PC-9 (cell line): ENCODE data around the gene GAS1. TPM values are rescaled to one million over a fixed set of nuclear protein-coding genes. Genes with fewer than 3 reads are reported as not detected.

Experiments used
- BruUV-seq: library from RNA; stranded (reverse); fragments of 400-500 nt; replicated peaks from 2 replicates; lab custom pipeline; 2021; lab: Mats Ljungman, UMichigan
- CTCF ChIA-PET: fragments of 300-600 bp; sonication (Branson Sonifier 250); formaldehyde crosslinking; loops from one replicate; lab custom pipeline; 2022; ENCODE audit warnings: antibody characterized with exemption; lab: Charles Lee
- POLR2A ChIA-PET: fragments of 300-600 bp; sonication (Branson Sonifier 250); formaldehyde crosslinking; loops from one replicate; lab custom pipeline; 2022; ENCODE audit warnings: antibody characterized with exemption; ENCODE audit not compliant: unreplicated experiment; lab: Charles Lee
- DNase-seq, 2 experiments: peaks; one replicate each; pipeline versions ENCODE4 v3.0.0 to v3.0.0-alpha.2; 2015 to 2022; ENCODE audit warnings: mixed read lengths in 1 of 2
- H2AFZ ChIP-seq: fragments of 200-600 bp; sonication (generic); 2 replicates; pipeline ENCODE4 v1.8.1; 2017; ENCODE audit warnings: antibody characterized with exemption
- H3F3A ChIP-seq: fragments of 200-600 bp; sonication (generic); 2 replicates; pipeline ENCODE4 v1.8.1; 2017; ENCODE audit warnings: antibody characterized with exemption, mild to moderate bottlenecking, low read depth; ENCODE audit not compliant: insufficient read depth
- H3K27ac ChIP-seq: fragments of 200-600 bp; sonication (generic); 2 replicates; pipeline ENCODE4 v1.6.1; 2016; ENCODE audit warnings: mixed run types
- H3K27me3 ChIP-seq: fragments of 200-600 bp; sonication (generic); 2 replicates; pipeline ENCODE4 v1.6.1; 2016; ENCODE audit warnings: low read depth, mixed run types; ENCODE audit not compliant: insufficient read depth
- H3K36me3 ChIP-seq: fragments of 200-600 bp; sonication (generic); 2 replicates; pipeline ENCODE4 v1.6.1; 2016; ENCODE audit warnings: low read depth, mixed run types
- H3K4me1 ChIP-seq: fragments of 200-600 bp; sonication (generic); replicated peaks from 2 replicates; pipeline ENCODE4 v1.6.1; 2016; ENCODE audit warnings: mixed run types; ENCODE audit not compliant: insufficient read depth
- H3K4me2 ChIP-seq: fragments of 200-600 bp; sonication (generic); 2 replicates; pipeline ENCODE4 v1.6.1; 2017; ENCODE audit warnings: mixed run types
- H3K4me3 ChIP-seq: fragments of 200-600 bp; sonication (generic); 2 replicates; pipeline ENCODE4 v1.6.1; 2016; ENCODE audit warnings: mixed run types
- H3K79me2 ChIP-seq: fragments of 200-600 bp; sonication (generic); 2 replicates; pipeline ENCODE4 v1.6.1; 2017; ENCODE audit warnings: low read depth, mixed run types
- H3K9me2 ChIP-seq: fragments of 200-600 bp; sonication (generic); 2 replicates; pipeline ENCODE4 v1.8.1; 2017; ENCODE audit warnings: mild to moderate bottlenecking; ENCODE audit not compliant: insufficient read depth
- H3K9me3 ChIP-seq: fragments of 200-600 bp; sonication (generic); 2 replicates; pipeline ENCODE4 v1.8.1; 2016; ENCODE audit warnings: low read depth; ENCODE audit not compliant: insufficient read depth
- H4K20me1 ChIP-seq: fragments of 200-600 bp; sonication (generic); 2 replicates; pipeline ENCODE4 v1.8.1; 2017; ENCODE audit not compliant: insufficient read depth
- CTCF ChIP-seq: fragments of 200-600 bp; sonication (generic); conservative IDR thresholded peaks from 2 replicates; pipeline ENCODE4 v1.6.1; 2017; ENCODE audit warnings: mixed run types, antibody characterized with exemption, mild to moderate bottlenecking, moderate library complexity
- EZH2 ChIP-seq: fragments of 200-600 bp; sonication (generic); IDR thresholded peaks from 2 replicates; pipeline ENCODE4 v1.8.0; 2017; ENCODE audit warnings: antibody characterized with exemption, low read depth
- intact Hi-C: fragments of 100-400 bp; cut with micrococcal nuclease; formaldehyde crosslinking; loops from one replicate; pipeline ENCODE4 v1.10.0; 2022; ENCODE audit not compliant: unreplicated experiment
- total RNA-seq: library from RNA; stranded (reverse); gene quantifications from 2 replicates; pipeline ENCODE4 v1.2.3, GENCODE V29; 2021

Gene GAS1
- total RNA-seq, 1 experiment from 2014 or later: not detected

GRCh38 chr9:86968258-86968920 is 21.1 kb upstream of the GAS1 start:
- Histone ChIP-seq H3K4me2 (no peak overlapping the region), H3K27me3 (no peaks in the 10 kb centered on the region), H3F3A (no peaks in the 10 kb centered on the region), H3K9me2 (no peaks in the 10 kb centered on the region), H3K27ac (no peak overlapping the region), H4K20me1 (no peaks in the 10 kb centered on the region), H3K4me1 (no peaks in the 10 kb centered on the region), H3K4me3 (no peak overlapping the region), H3K79me2 (no peaks in the 10 kb centered on the region), H2AFZ (no peak overlapping the region), H3K9me3 (no peaks in the 10 kb centered on the region), H3K36me3 (no peaks in the 10 kb centered on the region)
- intact Hi-C loops: no loop called here
- no TSS peak for BruUV-seq
- no peak for DNase-seq
- CTCF ChIA-PET: interaction anchor here (0.7 kb wide), 1 partner anchor 346 kb away, joined by 3 read pairs; no protein-coding TSS in a partner anchor
- no peak for TF ChIP-seq EZH2
- TF ChIP-seq CTCF: no peak
- POLR2A ChIA-PET: interaction anchor here (0.6 kb wide), 1 partner anchor 7 kb away, joined by 5 read pairs; no protein-coding TSS in a partner anchor

DNA sequence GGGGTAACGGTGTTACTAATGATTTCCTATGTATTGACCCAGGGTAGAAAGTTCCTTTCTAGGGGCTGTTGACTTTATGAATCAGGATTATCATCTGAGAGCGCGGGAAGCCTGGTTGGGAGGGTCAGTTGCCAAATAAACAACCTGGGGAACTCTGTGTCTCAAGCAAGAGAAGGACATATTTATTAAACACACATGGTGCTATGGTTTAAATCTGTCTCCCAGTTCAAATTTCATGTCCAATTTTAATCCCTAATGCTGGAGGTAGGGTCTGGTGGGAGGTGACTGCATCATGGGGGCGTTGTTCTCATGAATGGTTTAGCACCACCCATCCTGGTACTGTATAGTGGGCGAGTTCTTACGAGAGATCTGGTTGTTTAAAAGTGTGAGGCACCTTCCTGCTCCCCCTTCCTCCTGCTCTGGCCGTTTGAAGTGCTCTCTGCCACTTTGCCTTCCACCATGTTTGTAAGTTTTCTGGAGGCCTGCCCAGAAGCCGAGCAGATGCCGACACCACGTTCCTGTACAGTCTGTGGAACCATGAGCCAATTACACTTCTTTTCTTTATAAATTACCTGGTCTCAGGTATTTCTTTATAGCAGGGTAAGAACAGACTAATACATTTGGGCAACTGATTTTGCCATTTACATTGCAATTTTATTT is 19.7 kb upstream of the GAS1 start:
- no peak for TF ChIP-seq CTCF
- TF ChIP-seq EZH2: no peak
- POLR2A ChIA-PET: no interaction called here

GRCh38 chr9:86965636-86966395 is 18.5 kb upstream of the GAS1 start:
- H3K27ac ChIP-seq: no peak overlapping the region
- H4K20me1 ChIP-seq: no peaks in the 10 kb centered on the region
- CTCF ChIA-PET: no interaction called here
- H2AFZ ChIP-seq: no peak overlapping the region
- H3K9me3 ChIP-seq: no peaks in the 10 kb centered on the region
- intact Hi-C loops: no loop called here
- BruUV-seq: no TSS peak
- no peaks in the 10 kb centered on the region for H3F3A ChIP-seq
- no peak overlapping the region for H3K4me2 ChIP-seq
- POLR2A ChIA-PET: no interaction called here
- H3K4me1 ChIP-seq: no peaks in the 10 kb centered on the region
- TF ChIP-seq EZH2: no peak
- TF ChIP-seq CTCF: no peak
- no peaks in the 10 kb centered on the region for H3K79me2 ChIP-seq
- DNase-seq: no peak
- no peaks in the 10 kb centered on the region for H3K27me3 ChIP-seq
- no peak overlapping the region for H3K4me3 ChIP-seq
- H3K36me3 ChIP-seq: no peaks in the 10 kb centered on the region
- H3K9me2 ChIP-seq: no peaks in the 10 kb centered on the region

More for the DNA sequence above, 19.7 kb upstream of the GAS1 start:
- Histone ChIP-seq H3K4me1 (no peaks in the 10 kb centered on the region), H3K4me2 (no peak overlapping the region), H3K4me3 (no peak overlapping the region), H3K27me3 (no peaks in the 10 kb centered on the region), H3K79me2 (no peaks in the 10 kb centered on the region), H3K36me3 (no peaks in the 10 kb centered on the region), H4K20me1 (no peaks in the 10 kb centered on the region), H3K9me3 (no peaks in the 10 kb centered on the region), H3K9me2 (no peaks in the 10 kb centered on the region), H3K27ac (no peak overlapping the region), H2AFZ (no peak overlapping the region), H3F3A (no peaks in the 10 kb centered on the region)
- no peak for DNase-seq
- no TSS peak for BruUV-seq
- intact Hi-C loops: no loop called here
- CTCF ChIA-PET: no interaction called here
